Peyer's patch (tissue), 4 donors: ENCODE measurements around the gene ARID1B.

Experiments used
- POLR2A ChIP-seq, 2 donors: fragments of 450-650 bp; IDR thresholded peaks; one replicate each; pipeline ENCODE4 v1.5.1; 2017; ENCODE audit warnings: antibody characterized with exemption in 2 of 2, mild to moderate bottlenecking in 2 of 2, moderate library complexity in 2 of 2
- TF ChIP-seq, protein P1 (sequence below), 6 experiments: fragments of 450-650 bp in 4 of 6; fragments of 200-600 bp in 2 of 6; sonication (generic) in 1 of 6; IDR thresholded peaks; one replicate each; pipeline ENCODE4 v1.5.1; 2017 to 2019; ENCODE audit warnings: antibody characterized with exemption in 6 of 6, mild to moderate bottlenecking in 3 of 6, moderate library complexity in 1 of 6

DNA sequence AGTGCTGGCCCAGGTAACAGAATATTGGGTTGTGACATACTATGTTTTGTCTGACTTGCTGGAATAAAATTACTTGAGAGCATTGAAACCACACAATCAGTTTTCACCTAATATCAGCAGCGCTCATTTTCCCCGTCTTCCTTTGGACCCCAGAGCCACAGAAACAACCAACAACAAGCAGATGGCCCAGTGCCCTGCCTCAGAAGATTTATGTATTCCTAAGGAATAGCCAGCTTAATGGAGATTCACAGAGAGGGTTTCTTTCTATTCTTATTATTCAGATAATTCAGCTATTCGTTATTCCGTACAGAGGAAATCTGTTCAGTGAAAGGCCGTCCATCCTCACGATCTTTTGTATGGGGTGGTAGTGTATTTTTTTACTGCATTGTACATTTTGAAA is 391.3 kb downstream of the ARID1B start:
- TF ChIP-seq, protein P1, sequence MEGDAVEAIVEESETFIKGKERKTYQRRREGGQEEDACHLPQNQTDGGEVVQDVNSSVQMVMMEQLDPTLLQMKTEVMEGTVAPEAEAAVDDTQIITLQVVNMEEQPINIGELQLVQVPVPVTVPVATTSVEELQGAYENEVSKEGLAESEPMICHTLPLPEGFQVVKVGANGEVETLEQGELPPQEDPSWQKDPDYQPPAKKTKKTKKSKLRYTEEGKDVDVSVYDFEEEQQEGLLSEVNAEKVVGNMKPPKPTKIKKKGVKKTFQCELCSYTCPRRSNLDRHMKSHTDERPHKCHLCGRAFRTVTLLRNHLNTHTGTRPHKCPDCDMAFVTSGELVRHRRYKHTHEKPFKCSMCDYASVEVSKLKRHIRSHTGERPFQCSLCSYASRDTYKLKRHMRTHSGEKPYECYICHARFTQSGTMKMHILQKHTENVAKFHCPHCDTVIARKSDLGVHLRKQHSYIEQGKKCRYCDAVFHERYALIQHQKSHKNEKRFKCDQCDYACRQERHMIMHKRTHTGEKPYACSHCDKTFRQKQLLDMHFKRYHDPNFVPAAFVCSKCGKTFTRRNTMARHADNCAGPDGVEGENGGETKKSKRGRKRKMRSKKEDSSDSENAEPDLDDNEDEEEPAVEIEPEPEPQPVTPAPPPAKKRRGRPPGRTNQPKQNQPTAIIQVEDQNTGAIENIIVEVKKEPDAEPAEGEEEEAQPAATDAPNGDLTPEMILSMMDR (IDR thresholded peaks at IDR 0.05), result no peak
- no peak for TF ChIP-seq POLR2A (IDR thresholded peaks at IDR 0.05)
